Measurements from ENCODE around the gene COL5A3.

Gene COL5A3

DNA sequence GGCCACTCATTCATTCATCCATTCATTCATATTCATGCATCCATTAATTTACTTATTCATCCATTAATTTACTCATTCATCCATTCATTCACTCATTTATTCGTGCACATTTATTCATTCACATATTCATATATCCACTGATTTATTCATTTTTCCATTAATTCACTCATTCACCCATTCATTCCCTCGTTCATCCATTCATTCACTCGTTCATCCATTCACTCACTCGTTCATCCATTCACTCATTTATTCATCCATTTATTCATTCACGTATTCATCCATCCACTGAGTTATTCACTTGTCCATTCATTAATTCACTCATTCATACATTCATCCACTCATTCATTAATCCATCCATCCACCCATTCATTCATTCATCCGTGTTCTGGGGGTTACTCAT lies 38.2 kb downstream of the COL5A3 start:
- Histone ChIP-seq H3K9me3 (ENCODE audit: control insufficient read depth, low read length) (no peaks in the 10 kb centered on the region), H3K27ac (ENCODE audit: insufficient read depth, low read depth, low read length, poor library complexity, severe bottlenecking) (no peak overlapping the region), H3K4me1 (ENCODE audit: control insufficient read depth, insufficient read depth, low read length) (no peaks in the 10 kb centered on the region), H3K27me3 (ENCODE audit: control insufficient read depth, insufficient read depth, low read length, poor library complexity, severe bottlenecking) (peaks cover 3% of the 10 kb centered on the region), H3K4me3 (ENCODE audit: insufficient read depth, low read depth, low read length) (no peak overlapping the region), H3K36me3 (ENCODE audit: control insufficient read depth, insufficient read depth, low read length) (no peaks in the 10 kb centered on the region)
- 83 to 88% methylated on average over 6 of the region's 6 CpGs for WGBS, 2 experiments

DNA sequence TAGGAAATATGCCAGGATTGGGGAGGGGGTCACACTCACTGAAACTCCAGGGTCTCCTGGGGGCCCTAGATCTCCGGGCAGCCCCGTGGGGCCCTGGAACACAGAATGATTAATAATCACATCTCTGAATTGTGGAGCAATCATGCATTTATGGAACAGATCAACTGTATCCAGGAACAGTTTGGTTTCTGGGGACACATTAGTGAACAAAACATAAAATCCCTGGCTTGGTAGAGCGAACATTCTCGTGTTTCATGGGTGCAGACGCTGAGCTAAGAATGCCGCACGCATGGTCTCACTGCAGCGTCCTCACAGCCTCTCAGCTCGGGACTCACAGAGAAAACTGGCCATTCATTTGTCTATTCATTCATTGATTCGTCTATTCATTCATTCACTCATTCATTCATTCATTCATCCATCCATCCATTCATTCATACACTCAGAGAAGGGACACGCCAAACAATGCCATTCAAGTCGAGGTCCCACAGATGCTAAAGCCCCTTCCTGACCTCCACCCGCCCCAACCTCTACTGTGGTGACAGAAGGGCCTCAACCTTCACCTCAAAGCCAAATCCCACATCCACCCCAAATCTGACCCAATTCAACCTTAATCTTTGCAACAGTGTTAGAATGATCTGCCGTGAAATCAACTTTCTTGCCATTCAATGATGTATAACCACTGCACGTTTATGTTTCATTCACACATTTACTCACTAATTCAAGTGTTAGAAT lies 39.0 kb downstream of the COL5A3 start:
- H3K9me3 ChIP-seq (ENCODE audit: control insufficient read depth, low read length) = no peaks in the 10 kb centered on the region
- H3K27me3 ChIP-seq (ENCODE audit: control insufficient read depth, insufficient read depth, low read length, poor library complexity, severe bottlenecking) = peaks cover 10% of the 10 kb centered on the region
- no peaks in the 10 kb centered on the region for H3K4me1 ChIP-seq (ENCODE audit: control insufficient read depth, insufficient read depth, low read length)
- no peak overlapping the region for H3K27ac ChIP-seq (ENCODE audit: insufficient read depth, low read depth, low read length, poor library complexity, severe bottlenecking)
- H3K4me3 ChIP-seq (ENCODE audit: insufficient read depth, low read depth, low read length) = no peak overlapping the region
- WGBS, 2 experiments = 84 to 85% methylated on average over 15 of the region's 15 CpGs
- no peaks in the 10 kb centered on the region for H3K36me3 ChIP-seq (ENCODE audit: control insufficient read depth, insufficient read depth, low read length)

DNA sequence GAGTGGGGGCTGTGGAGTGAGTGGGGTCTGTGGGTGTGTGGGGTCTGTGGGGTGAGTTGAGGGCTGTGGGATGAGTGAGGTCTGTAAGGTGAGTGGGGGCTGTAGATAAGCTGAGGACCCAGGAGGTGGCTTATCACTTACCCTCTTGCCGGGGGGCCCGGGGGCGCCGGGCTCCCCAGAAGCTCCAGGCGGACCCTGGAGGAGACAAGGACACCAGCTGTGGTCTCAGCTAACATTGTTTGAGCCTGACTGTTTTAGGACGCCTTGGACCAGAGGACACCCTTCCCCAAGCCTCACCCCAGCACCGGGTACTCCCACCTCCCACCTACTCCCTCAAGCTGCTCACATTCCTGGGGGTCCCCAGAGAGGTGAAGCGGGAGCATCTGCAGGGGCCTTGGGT lies 39.8 kb downstream of the COL5A3 start:
- H3K4me1 ChIP-seq (ENCODE audit: control insufficient read depth, insufficient read depth, low read length) = no peaks in the 10 kb centered on the region
- no peak overlapping the region for H3K27ac ChIP-seq (ENCODE audit: insufficient read depth, low read depth, low read length, poor library complexity, severe bottlenecking)
- no peaks in the 10 kb centered on the region for H3K9me3 ChIP-seq (ENCODE audit: control insufficient read depth, low read length)
- no peaks in the 10 kb centered on the region for H3K36me3 ChIP-seq (ENCODE audit: control insufficient read depth, insufficient read depth, low read length)
- no peak overlapping the region for H3K4me3 ChIP-seq (ENCODE audit: insufficient read depth, low read depth, low read length)
- peaks cover 19% of the 10 kb centered on the region for H3K27me3 ChIP-seq (ENCODE audit: control insufficient read depth, insufficient read depth, low read length, poor library complexity, severe bottlenecking)
- 86% methylated on average over 8 of the region's 8 CpGs for WGBS, 2 experiments

DNA sequence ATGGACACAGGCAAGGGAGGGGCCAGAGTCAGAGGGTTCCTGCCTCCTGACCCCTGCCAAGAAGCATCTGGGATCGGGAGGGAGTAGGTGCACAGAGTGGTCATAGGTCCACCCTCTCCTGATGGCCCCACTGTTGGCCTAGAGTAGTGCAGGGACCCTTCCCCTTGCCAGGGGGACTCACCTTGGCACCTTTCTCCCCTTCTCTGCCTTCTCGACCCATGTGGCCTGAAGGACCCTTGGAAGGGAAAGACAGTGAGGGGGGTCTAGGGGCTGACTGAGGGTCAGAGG lies 40.7 kb downstream of the COL5A3 start:
- Histone ChIP-seq H3K9me3 (ENCODE audit: control insufficient read depth, low read length) (no peaks in the 10 kb centered on the region), H3K27me3 (ENCODE audit: control insufficient read depth, insufficient read depth, low read length, poor library complexity, severe bottlenecking) (peaks cover 20% of the 10 kb centered on the region), H3K27ac (ENCODE audit: insufficient read depth, low read depth, low read length, poor library complexity, severe bottlenecking) (no peak overlapping the region), H3K36me3 (ENCODE audit: control insufficient read depth, insufficient read depth, low read length) (no peaks in the 10 kb centered on the region), H3K4me3 (ENCODE audit: insufficient read depth, low read depth, low read length) (no peak overlapping the region), H3K4me1 (ENCODE audit: control insufficient read depth, insufficient read depth, low read length) (no peaks in the 10 kb centered on the region)
- 77 to 88% methylated on average over 1 to 2 of the region's 2 CpGs for WGBS, 2 experiments

DNA sequence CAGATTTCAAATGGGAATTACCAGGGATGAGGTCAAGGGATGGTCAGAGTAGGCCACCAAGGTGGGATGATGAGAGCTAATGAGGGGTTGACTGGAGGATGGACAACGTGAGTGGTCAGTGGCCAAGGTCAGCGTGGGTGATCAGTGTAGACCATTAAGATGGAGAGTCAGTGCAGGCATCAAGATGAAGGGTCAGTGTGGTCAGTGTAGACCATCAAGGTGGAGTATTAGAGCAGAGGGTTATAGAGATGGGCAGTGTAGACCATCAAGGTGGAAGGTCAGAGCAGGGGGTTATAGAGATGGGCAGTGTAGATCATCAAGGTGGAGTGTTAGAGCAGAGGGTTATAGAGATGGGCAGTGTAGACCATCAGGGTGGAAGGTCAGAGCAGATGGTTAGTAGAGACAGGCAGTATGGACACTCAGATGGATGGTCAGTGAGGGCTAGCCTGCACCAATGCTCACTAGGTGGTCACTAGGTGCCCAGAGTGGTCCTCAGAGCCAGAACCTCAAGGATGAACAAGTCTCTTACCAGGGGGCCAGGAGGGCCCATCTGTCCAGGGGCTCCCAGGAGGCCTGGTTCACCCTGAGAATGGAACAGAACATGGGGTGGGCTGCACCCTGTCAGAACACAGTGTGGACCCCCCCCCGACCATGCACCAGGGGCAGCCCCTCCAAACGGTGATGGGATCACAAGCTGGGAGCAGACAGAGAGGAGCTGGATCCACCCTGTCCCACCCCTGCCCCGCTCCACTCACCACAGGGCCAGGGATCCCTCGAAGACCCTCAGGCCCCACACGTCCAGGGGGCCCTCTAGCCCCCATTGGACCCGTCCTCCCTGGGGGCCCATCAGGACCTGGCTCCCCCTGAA lies 41.2 kb downstream of the COL5A3 start:
- WGBS, 2 experiments = 84 to 87% methylated on average over 8 of the region's 8 CpGs
- Histone ChIP-seq H3K36me3 (ENCODE audit: control insufficient read depth, insufficient read depth, low read length) (no peaks in the 10 kb centered on the region), H3K9me3 (ENCODE audit: control insufficient read depth, low read length) (no peaks in the 10 kb centered on the region), H3K27ac (ENCODE audit: insufficient read depth, low read depth, low read length, poor library complexity, severe bottlenecking) (no peak overlapping the region), H3K4me1 (ENCODE audit: control insufficient read depth, insufficient read depth, low read length) (no peaks in the 10 kb centered on the region), H3K27me3 (ENCODE audit: control insufficient read depth, insufficient read depth, low read length, poor library complexity, severe bottlenecking) (peaks cover 20% of the 10 kb centered on the region), H3K4me3 (ENCODE audit: insufficient read depth, low read depth, low read length) (no peak overlapping the region)

DNA sequence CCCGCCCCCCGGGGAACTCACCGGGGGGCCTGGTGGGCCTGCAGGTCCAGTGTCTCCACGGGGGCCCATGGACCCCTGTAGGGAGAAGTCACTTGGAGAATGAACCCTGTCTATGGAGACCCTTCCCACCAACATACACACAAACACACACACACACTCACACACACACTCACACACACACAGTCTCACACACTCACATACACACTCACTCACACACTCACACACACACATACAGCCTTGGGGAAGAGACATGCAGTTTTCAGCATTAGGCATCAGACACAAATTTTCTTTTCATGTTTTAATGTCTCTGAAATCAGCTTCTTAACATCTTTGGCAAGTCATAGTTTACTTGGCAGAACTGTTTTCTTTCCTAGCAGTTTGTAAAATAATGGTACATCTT lies 43.0 kb downstream of the COL5A3 start:
- Histone ChIP-seq H3K4me1 (ENCODE audit: control insufficient read depth, insufficient read depth, low read length) (no peaks in the 10 kb centered on the region), H3K27me3 (ENCODE audit: control insufficient read depth, insufficient read depth, low read length, poor library complexity, severe bottlenecking) (peaks cover 20% of the 10 kb centered on the region), H3K4me3 (ENCODE audit: insufficient read depth, low read depth, low read length) (no peak overlapping the region), H3K27ac (ENCODE audit: insufficient read depth, low read depth, low read length, poor library complexity, severe bottlenecking) (no peak overlapping the region), H3K9me3 (ENCODE audit: control insufficient read depth, low read length) (no peaks in the 10 kb centered on the region), H3K36me3 (ENCODE audit: control insufficient read depth, insufficient read depth, low read length) (no peaks in the 10 kb centered on the region)
- 66 to 83% methylated on average over 4 of the region's 4 CpGs for WGBS, 2 experiments

DNA sequence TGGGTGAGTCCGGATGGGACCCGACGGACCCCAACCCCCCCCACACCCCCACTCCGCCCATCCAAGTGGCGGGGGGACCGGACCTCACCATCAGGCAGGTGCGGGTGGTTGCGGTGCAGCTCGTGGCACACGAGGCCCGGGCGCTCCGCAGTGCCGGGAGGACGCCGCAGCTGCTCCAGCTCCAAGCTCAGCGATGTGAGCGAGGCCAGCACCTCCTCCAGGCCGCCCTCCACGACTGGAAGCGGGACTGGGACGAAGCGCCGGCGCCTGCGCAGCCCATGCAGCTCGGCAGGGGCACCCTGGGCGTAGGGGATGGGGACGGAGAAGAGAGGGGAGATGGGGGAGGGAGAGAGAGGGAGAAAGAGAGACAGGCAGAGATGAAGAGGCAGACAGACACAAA lies 43.9 kb downstream of the COL5A3 start:
- no peak overlapping the region for H3K27ac ChIP-seq (ENCODE audit: insufficient read depth, low read depth, low read length, poor library complexity, severe bottlenecking)
- no peaks in the 10 kb centered on the region for H3K36me3 ChIP-seq (ENCODE audit: control insufficient read depth, insufficient read depth, low read length)
- no peak overlapping the region for H3K4me3 ChIP-seq (ENCODE audit: insufficient read depth, low read depth, low read length)
- no peaks in the 10 kb centered on the region for H3K4me1 ChIP-seq (ENCODE audit: control insufficient read depth, insufficient read depth, low read length)
- H3K9me3 ChIP-seq (ENCODE audit: control insufficient read depth, low read length) = no peaks in the 10 kb centered on the region
- 2 to 3% methylated on average over 29 of the region's 29 CpGs for WGBS, 2 experiments
- peaks cover 20% of the 10 kb centered on the region for H3K27me3 ChIP-seq (ENCODE audit: control insufficient read depth, insufficient read depth, low read length, poor library complexity, severe bottlenecking)

DNA sequence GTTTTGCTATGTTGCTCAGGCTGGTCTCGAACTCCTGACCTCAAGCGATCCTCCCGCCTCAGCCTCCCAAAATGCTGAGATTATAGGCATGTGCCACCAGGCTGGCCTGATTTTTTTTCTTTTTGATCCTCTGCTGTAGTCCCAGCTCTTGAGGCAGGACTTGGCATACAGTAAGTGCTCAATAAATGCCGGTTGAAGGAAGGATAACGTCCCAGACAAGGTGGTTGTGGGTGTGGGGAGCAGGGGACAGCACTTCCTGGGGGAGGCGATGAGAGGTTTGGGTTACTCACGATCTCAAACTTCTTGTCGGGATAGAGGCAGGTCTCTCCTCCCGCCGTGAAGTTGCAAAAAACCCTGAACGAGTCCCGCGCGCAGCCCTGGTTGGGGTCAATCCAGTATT lies 44.3 kb downstream of the COL5A3 start:
- Histone ChIP-seq H3K9me3 (ENCODE audit: control insufficient read depth, low read length) (no peaks in the 10 kb centered on the region), H3K36me3 (ENCODE audit: control insufficient read depth, insufficient read depth, low read length) (no peaks in the 10 kb centered on the region), H3K4me1 (ENCODE audit: control insufficient read depth, insufficient read depth, low read length) (no peaks in the 10 kb centered on the region), H3K27me3 (ENCODE audit: control insufficient read depth, insufficient read depth, low read length, poor library complexity, severe bottlenecking) (peaks cover 20% of the 10 kb centered on the region), H3K27ac (ENCODE audit: insufficient read depth, low read depth, low read length, poor library complexity, severe bottlenecking) (no peak overlapping the region), H3K4me3 (ENCODE audit: insufficient read depth, low read depth, low read length) (no peak overlapping the region)
- WGBS, 2 experiments = 33 to 34% methylated on average over 14 of the region's 14 CpGs

DNA sequence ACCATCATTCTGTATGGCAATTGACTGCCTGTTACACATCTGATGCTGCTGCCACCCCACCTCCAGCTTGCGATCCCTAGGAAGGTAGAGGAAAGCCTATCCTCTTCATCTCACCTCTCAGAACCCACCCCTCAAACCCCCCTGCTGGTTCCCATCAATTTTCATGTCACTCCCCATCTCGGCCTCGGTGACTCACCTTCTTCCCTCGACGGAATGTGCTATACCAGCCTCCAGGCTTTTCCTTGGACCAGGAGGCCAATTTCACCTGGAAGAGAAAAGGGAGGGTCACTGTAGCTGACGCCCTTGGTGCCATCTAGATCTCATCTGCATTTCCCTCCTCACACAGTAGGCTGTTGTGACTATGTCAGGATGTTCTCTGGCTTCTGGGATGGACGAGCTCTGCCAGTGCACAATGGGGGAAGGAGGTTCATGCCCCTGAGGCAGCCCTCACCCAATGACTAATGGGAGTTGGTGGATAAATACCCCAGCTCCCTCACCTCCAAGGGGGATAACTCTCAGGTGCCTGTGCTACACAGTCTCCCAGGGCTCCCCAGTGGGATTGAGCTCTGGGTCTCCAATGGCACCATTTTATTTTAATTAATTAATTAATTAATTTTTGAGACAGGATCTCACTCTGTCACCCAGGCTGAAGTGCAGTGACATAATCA lies 47.5 kb downstream of the COL5A3 start:
- Histone ChIP-seq H3K27me3 (ENCODE audit: control insufficient read depth, insufficient read depth, low read length, poor library complexity, severe bottlenecking) (peaks cover 20% of the 10 kb centered on the region), H3K27ac (ENCODE audit: insufficient read depth, low read depth, low read length, poor library complexity, severe bottlenecking) (no peak overlapping the region), H3K9me3 (ENCODE audit: control insufficient read depth, low read length) (no peaks in the 10 kb centered on the region), H3K36me3 (ENCODE audit: control insufficient read depth, insufficient read depth, low read length) (no peaks in the 10 kb centered on the region), H3K4me1 (ENCODE audit: control insufficient read depth, insufficient read depth, low read length) (no peaks in the 10 kb centered on the region), H3K4me3 (ENCODE audit: insufficient read depth, low read depth, low read length) (no peak overlapping the region)
- WGBS, 2 experiments = 65 to 66% methylated on average over 7 of the region's 7 CpGs

DNA sequence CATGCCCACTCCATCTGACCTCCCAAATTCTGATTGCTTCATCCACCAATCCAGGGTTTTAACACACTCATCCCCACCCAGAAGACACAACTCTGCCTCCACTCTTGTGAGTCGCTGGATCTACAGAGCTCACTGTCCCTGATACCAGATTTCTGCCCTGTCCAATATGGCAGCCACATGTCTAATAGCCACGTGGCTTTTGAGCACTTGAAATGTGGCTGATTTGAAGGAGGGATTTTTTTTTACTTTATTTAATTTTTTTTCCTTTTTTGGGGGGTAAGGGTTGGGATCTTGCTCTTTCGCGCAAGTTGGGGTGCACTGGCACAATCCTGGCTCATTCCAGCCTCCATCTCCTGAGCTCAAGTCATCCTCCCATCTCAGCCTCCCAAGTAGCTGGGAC lies 49.2 kb downstream of the COL5A3 start:
- H3K36me3 ChIP-seq (ENCODE audit: control insufficient read depth, insufficient read depth, low read length) = no peaks in the 10 kb centered on the region
- H3K4me1 ChIP-seq (ENCODE audit: control insufficient read depth, insufficient read depth, low read length) = no peaks in the 10 kb centered on the region
- H3K9me3 ChIP-seq (ENCODE audit: control insufficient read depth, low read length) = no peaks in the 10 kb centered on the region
- H3K4me3 ChIP-seq (ENCODE audit: insufficient read depth, low read depth, low read length) = no peak overlapping the region
- H3K27me3 ChIP-seq (ENCODE audit: control insufficient read depth, insufficient read depth, low read length, poor library complexity, severe bottlenecking) = peaks cover 7% of the 10 kb centered on the region
- H3K27ac ChIP-seq (ENCODE audit: insufficient read depth, low read depth, low read length, poor library complexity, severe bottlenecking) = no peak overlapping the region
- 93 to 97% methylated on average over 4 of the region's 4 CpGs for WGBS, 2 experiments
